G401 (cell line): Measurements from ENCODE around the gene MED25. TPM values are rescaled to one million over a fixed set of nuclear protein-coding genes. Genes with fewer than 3 reads are reported as not detected.
A peak's percentile ranks its signal among the peaks of the same experiment; 100 is the strongest.
"Not testable (repeated sequence)": the region's sequence is repeated elsewhere in the genome, so short reads cannot be mapped to it uniquely, and the experiment has no call there.

Experiments
- DNase-seq: peaks from one replicate; pipeline ENCODE4 v3.0.0-alpha.2; 2015; ENCODE audit warnings: low spot score
- in situ Hi-C: cut with HindIII; loops from 2 replicates; pipeline ENCODE4 v1.10.0; 2016; ENCODE audit warnings: low sequenced_read_pairs, mixed read lengths
- total RNA-seq: library from RNA; depleted of rRNA; stranded (reverse); fragments of >200 nt; shearing (Covaris generic); gene quantifications from 2 replicates; pipeline ENCODE4 v1.2.3, GENCODE V29; 2014

Gene MED25
- total RNA-seq, 1 experiment from 2014 or later, result 44.7 TPM

DNA sequence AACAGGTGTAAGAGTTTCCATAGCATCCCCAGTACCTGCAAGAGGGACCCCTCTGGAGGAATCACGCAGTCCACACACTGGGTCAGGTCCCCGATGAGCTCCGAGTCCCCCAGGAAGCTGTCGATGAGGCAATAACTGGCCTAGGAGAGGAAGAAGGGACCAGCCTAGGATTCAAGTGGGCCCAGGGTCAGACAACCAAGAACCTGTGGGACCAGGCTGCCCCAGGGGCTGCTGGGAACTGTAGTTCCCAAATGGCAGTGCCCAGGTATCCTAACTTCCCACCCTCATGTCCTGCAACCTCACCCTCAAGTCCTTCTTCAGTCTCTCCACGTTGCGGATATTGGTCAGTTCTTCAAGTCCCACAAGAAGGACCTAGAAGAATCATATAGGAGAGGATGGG, 6.8 kb upstream of the MED25 start:
- in situ Hi-C loops, result no loop called here

DNA sequence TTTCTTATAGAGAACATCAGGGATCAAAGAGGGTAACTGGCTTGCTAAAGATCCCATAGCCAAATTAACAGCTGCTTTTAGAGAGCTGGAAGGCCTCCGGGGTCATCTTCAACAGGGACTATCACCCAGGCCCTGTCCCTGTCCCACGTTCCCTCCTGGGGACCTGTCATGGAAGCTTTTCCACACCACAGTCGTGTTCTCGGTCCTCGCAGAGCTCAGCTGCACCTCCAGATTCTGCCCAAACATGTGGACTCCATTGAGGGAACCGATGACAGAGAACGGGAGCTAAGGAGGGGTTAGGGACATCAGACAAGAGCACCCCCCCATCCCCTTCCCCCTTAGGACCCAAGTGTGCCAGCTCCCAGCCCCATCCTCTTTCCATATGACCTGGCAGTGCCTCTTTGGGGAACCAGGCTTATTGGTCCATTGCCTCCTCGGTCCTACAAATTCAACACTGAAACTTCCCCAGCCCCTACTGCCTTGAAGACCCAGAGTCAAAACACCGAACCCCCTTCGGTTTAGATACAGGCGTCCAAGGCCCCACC, 5.6 kb upstream of the MED25 start:
- in situ Hi-C loops, result no loop called here
- no peak for DNase-seq

More for the DNA sequence above, 6.8 kb upstream of the MED25 start:
- peak; percentile 6 for DNase-seq

DNA sequence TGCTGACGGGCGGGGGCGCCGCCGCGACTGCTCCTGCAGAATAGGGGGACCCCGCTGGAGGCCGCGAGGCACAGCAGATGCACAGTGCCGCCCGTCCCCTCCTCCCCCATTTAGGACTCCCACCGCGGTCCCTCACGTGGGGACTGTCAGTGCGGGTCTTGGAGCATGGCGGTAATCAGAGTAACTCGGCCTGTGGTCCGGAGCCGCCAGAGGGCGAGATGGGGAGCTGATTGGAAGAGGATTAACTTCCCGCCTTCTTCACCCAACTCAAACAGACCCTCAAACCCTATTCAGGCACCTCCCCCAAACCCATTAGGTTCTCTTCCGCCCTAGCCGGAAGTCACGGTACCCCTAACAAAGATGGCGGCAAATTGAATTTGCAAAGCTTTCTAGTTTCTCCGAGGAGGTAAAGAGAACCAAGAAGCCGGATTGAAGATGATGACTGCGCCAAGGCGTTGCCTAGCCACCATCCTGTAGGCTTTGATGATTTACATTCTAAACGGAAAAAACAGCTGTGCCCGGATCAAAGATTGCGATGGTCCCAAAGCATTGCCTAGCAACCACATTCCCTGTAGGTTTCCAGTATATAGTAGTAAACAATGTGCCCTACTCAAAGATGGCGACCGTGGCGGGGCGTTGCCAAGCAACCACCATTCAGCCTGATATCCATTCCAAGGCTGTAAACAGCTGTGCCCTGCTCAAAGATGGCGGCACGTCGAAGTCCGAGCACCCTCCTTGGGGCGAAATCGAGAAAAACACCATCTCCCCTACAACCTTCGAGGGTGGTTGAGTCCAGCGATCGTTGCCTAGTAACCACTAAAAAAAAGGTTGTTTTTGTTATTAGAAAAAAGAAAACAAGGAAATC, 4.9 kb upstream of the MED25 start, which contains the start of gene FUZ:
Gene FUZ (minus strand): TSS at position 296 of the 865 bp plus-strand sequence. CDS start 186 bp downstream, at position 110.
- DNase-seq, result peak; percentile 99
- in situ Hi-C loops, result no loop called here

DNA sequence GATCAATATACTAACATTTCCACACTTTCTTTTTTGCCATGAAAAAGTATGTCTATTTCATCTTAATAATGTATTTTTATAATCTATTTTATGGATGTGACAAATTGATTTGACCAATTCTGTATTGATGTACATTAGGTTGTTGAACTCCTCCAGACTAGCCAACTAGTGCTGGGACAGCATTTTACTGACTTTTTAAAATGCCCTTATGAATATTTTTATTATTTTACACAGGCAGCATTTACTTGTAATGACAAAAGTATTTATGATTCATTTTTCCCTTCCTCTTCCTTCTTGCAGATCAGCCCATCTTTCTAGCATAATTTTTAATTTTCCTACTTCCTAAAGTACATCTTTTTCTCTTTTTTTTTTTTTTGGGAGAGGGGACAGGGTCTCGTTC, 4.1 kb upstream of the MED25 start:
- in situ Hi-C loops, result no loop called here

DNA sequence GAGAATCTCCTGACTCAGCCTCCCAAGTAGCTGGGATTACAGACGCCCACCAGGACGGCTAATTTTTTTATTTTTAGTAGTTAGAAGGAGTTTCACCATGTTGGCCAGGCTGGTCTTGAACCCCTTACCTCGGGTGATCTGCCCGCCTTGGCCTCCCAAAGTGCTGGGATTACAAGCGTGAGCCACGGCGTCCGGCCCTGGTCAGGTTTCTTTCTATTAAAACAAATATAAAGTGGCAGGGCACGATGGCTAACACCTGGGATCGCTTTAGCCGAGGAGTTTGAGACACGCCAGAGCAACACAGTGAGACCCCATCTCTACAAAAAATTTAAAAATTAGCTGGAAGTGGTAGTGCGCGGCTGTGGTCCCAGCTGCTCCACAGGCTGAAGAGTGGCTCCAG, 1.5 kb upstream of the MED25 start:
- DNase-seq, result no peak
- in situ Hi-C loops, result no loop called here

More for the DNA sequence above, 4.1 kb upstream of the MED25 start:
- DNase-seq, result no peak

DNA sequence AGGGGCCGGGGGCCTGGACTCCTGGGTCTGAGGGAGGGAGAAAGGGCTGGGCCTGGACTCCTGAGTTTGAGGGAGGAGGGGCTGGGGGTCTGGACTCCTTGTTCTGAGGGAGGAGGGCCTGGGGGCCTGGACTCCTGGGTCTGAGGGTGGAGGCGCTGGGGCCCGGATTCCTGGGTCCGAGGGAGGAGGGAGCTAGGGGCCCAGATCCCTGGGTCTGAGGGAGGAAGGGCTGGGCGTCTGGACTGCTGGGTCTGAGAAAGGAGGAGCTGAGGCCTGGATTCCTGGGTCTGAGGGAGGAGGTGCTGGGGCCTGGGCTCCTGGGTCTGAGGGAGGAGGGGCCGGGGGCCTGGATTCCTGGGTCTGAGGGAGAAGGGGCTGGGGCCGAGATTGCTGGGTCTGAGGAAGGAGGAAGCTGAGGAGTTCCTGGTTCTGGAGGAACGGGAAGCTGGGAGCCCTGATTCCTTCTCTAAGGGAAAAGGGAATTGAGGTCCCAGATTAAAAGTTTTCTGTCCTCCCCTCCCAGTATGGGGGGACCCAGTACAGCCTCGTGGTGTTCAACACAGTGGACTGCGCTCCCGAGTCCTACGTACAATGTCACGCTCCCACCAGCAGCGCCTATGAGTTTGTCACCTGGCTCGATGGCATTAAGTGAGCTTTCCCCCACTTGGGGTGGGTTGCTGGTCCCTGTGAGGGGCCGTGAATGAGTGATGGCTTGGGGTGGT, 721 bp downstream of the MED25 start:
- in situ Hi-C loops, result no loop called here
- DNase-seq, result no peak

DNA sequence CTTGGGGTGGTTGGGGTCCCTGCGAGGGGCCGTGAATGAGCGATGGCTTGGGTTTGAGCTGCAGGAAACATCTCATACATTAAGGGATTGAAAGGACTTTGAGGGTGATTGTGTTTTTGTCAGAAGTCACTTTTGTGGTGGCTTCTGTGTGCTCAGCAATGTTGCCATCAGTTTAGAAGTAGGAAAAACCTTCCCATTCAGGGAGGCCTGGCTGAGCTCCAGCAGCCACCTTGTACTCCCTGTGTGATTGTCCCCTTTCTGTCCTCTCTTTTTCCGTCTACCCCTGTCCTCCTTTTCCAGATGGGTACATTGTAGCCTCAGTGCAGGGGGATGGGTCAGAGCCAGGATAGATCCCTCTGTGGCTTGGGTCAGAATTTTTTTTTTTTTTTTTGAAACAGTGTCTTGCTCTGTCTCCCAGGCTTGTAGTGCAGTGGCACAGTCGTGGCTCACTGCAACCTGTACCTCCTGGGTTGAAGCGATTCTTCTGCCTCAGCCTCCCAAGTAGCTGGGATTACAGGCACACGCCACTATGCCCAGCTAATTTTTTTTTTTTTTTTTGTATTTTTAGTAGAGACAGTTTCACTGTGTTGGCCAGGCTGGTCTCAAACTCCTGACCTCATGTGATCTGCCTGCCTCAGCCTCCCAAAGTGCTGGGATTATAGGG, 1.5 kb downstream of the MED25 start:
- DNase-seq, in situ Hi-C loops: not testable (repeated sequence)

DNA sequence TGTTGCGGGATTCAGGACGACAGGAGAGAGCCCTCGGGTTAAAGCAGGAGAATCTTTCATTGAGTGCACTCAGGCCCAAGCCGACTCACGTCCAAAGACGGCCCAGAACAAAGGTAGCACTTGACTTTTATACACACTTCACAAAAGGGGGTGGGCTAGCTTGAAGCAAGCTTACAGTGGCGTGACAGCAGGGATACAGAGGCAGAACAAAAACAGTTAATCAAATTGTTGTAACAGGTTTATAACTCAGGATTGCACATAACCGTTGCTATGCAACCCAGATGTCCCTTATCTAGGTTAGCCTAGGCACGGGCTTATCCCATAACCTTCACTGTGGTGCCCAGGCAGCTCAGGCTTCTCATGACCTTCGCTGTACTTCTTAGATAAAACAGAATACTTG, 2.0 kb downstream of the MED25 start:
- DNase-seq, result no peak
- in situ Hi-C loops, result no loop called here

DNA sequence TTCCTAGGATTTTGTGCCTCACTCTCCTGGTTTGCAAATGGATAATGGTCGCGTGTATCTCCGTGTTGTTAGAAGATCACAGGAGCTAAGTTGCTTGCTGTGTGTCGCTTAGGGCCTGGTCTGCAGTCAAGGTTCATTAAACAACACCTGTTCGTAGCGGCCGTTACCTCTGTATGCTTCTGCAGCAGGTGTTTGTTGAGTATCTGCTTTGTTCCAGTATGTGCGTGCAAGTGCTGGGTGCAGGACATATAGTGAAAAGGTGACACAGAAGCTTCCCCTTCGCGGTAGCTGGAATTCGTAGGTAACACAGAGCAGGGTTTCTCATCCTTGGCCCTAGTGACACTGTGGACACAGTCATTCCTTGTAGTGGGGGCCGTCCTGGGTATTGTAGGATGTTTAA, 5.4 kb downstream of the MED25 start:
- in situ Hi-C loops, result no loop called here
- no peak for DNase-seq

DNA sequence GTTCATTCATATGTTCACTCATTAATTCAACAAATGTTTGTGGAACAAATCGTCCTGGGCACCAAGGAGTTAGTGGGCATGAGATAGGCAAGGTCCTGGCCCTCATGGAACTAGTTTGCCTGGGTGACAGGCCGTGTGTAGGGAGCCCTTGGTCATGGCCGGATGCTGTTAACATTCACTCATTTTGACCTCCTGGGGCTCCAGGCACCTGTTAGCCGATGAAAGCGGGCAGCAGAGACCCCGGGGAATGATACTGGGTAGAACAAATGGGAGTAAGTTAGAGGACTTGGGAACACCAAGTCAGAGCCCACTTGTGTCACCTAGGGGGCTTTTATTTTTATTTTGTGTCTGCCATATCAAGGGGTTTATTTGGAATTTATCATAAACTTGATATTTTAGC, 6.6 kb downstream of the MED25 start:
- in situ Hi-C loops, result no loop called here
- no peak for DNase-seq

DNA sequence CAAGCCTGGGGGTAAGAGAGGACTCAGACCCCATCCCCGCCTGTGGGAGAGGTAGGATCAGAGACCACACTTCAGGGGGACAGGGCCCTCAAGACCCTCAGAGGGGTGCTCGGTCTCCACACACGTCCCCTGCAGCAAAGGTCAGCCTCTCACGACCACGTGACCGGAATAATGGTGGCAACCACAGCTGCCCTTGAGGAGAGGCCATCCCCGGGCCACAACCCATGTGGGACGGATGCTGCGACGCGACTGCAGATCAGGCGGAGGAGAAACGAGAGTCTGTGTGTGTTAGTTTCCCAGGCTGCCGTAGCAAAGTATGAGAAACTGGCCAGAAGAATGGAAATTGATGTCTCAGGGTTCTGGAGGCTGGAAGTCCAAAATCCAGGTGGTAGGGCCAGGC, 8.9 kb downstream of the MED25 start:
- in situ Hi-C loops, result no loop called here
- DNase-seq, result no peak

DNA sequence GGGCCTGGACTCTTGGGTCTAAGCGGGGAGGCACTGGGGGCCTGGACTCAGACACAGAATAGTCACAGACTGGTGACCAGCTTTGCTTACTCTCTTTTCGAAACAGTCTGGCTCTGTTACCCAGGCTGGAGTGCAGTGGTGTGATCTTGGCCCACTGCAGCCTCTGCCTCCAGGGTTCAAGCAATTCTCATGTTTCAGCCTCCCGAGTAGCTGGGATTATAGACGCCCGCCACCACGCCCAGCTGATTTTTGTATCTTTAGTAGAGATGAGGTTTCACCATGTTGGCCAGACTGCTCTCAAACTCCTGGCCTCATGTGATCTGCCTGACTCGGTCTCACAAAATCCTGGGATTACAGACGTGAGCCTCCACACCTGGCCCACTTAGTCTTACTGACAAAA, 11.1 kb downstream of the MED25 start:
- DNase-seq, result no peak

DNA sequence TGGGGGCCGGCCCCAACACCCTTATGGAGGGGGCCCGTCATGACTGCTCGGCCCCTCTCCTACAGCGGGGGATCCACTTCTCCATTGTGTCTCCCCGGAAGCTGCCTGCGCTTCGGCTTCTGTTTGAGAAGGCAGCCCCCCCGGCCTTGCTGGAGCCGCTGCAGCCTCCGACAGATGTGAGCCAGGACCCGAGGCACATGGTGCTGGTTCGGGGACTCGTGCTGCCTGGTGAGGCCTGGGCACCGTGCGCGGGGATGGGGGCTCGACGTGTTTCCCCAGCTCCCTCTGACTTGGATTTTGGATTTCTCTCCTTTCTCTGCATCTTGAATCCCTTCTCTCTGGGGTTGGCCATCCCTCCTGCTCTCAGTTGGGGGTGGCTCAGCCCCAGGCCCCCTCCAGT, 11.6 kb downstream of the MED25 start:
- in situ Hi-C loops, result no loop called here

More for the DNA sequence above, 11.1 kb downstream of the MED25 start:
- in situ Hi-C loops, result no loop called here

DNA sequence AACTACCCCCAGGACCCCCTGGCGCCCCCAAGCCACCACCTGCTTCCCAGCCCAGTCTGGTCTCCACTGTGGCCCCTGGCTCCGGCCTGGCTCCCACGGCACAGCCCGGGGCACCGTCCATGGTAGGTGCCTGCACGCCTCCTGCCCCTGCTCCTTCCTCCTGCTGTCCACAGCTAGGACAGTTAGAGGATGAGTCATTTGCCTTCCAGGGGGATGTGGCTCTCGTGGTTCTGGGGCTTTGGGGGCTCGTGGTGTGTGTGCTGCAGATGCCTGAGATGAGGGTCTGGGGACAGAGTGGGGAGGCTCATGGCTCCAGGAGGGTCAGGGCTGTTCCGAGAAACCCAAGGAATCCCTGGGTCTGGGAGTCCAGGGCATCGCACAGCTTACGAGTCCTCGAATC, 12.7 kb downstream of the MED25 start:
- DNase-seq, result no peak
- in situ Hi-C loops, result no loop called here

More for the DNA sequence above, 11.6 kb downstream of the MED25 start:
- DNase-seq, result no peak

DNA sequence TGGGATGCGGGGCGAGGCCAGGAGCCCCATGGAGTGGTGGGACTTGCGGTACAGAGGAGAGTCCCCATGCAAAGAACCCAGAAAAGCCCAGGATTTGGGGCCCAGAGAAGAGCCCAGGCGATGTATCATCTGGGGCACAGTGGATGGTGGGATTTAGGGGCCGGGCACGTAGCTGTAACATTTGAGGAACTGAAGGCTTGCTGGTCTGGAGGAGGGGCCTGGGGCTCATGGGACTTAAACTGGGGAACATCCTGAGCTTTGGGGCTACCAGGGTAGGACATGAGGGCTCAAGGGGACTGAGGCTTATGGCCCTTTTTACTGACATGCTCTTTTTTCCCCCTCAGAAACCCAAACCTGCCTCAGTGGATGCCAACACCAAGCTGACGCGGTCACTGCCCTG, 13.5 kb downstream of the MED25 start:
- in situ Hi-C loops, result no loop called here
- no peak for DNase-seq

DNA sequence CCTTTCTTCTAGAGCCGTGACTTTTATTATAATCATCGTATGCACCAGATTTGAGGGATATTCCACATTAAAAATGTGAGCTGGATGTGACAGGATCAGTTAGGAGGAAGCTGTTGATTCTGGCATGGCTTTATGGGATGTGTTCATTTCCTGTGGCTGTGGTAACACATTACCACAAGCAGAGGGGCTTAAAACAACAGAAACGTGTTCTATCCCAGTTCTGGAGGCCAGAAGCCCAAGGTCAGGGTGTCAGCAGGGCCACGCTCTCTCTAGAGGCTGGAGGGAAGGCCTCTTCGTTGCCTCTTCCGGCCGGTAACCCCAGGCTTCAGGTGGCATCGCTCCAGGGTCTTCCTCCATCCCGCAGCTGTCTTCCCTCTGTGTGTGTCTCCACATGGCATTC, 14.5 kb downstream of the MED25 start:
- in situ Hi-C loops, result no loop called here
- DNase-seq, result no peak

DNA sequence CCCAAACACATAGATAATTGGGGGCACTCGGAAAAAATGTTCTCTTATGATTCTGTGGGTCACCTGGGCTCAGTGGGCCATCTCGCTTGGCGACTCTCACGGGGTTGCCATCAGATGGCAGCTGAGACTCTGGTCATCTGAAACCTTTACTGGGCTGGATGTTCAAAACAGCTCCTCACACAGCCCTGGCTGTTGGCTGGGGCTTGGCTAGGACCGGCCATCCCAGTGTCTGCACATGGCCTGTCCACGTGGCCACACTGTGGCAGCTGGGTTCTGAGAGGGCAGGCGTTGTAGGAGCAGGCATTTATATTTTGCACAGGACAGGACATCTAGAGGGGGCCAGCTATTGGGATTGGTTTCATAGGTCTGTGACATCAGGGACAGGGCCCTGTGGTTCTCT, 15.5 kb downstream of the MED25 start:
- in situ Hi-C loops, result no loop called here
- no peak for DNase-seq

DNA sequence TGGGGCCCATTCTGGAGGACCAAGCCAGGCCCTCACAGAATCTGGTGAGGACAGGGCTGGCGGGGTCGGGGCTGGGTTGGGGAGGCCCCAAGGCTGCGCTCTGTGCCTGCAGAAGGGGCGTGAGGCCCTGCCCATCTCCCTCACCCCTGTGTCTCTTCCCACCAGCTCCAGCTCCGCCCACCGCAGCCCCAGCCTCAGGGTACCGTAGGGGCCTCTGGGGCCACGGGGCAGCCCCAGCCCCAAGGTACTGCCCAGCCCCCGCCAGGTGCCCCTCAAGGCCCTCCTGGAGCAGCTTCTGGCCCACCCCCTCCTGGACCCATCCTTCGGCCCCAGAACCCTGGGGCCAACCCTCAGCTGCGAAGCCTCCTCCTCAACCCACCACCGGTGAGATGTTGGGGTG, 17.5 kb downstream of the MED25 start:
- in situ Hi-C loops, result no loop called here

DNA sequence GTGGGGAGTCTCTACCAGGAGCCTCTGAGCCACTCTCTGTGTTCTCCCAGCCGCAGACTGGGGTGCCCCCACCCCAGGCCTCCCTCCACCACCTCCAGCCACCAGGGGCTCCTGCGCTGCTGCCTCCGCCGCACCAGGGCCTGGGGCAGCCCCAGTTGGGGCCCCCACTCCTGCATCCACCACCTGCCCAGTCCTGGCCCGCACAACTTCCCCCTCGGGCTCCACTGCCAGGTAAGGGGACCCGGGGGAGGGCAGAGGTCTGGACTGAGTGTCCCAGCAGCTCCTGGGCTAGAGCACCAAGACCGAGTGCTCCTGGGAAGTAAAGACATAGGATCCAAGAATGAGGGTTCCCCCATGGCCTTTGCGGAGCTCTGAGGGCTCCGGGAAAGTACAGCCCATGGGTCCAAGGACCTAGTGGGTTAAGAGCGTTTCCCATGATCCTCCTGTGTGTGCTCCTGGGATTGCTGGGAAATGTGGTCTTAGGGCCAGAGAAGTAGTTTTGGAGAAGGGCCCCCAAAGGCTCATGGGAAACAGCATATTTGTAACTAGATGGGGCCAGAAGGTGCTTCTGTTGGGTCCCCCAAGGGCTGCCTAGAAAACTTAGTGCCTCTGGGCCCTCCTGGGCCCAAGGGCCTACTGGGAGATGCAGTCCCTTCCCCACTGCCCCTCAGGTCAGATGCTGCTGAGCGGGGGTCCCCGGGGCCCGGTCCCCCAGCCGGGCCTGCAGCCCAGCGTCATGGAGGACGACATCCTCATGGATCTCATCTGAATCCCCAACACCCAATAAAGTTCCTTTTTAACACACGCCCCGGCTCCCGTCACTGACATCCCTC, 18.3 kb downstream of the MED25 start:
- in situ Hi-C loops, result no loop called here

More for the DNA sequence above, 17.5 kb downstream of the MED25 start:
- DNase-seq, result no peak

More for the DNA sequence above, 18.3 kb downstream of the MED25 start:
- no peak for DNase-seq
